ENCODE measurements around the gene FGGY.
A peak's percentile ranks its signal among the peaks of the same experiment; 100 is the strongest.
"Not testable (repeated sequence)": the region's sequence is repeated elsewhere in the genome, so short reads cannot be mapped to it uniquely, and the experiment has no call there.

FGGY gene

DNA sequence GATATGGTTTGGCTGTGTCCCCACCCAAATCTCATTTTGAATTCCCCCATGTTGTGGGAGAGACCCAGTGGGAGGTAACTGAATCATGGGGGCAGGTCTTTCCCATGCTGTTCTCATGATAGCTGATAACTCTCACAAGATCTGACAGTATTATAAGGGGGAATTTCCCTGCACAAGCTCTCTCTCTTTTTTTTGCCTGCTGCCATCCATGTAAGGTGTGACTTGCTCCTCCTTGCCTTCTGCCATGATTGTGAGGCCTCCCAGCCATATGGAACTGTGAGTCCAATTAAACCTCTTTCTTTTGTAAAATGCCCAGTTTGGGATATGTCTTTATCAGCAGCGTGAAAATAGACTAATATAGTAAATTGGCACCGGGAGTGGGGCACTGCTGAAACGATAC is 439.0 kb downstream of the FGGY start:
- DNase-seq (ENCODE audit: low spot score) = not testable (repeated sequence)

DNA sequence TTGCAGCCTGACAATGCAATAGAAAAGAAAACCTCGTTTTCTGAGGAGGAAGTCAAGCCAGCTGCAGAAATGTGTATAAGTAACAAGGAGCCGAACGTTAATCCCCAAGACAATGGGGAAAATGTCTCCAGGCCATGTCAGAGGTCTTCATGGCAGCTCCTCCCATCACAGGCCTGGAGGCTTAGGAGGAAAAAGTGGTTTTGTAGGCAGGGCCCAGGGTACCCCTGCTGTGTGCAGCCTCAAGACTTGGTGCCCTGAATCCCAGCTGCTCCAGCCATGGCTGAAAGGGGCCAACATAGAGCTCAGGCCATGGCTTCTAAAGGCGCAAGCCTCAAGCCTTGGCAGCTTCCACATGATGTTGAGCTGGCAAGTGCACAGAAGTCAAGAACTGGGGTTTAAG is 439.9 kb downstream of the FGGY start:
- DNase-seq (ENCODE audit: low spot score) = no peak

DNA sequence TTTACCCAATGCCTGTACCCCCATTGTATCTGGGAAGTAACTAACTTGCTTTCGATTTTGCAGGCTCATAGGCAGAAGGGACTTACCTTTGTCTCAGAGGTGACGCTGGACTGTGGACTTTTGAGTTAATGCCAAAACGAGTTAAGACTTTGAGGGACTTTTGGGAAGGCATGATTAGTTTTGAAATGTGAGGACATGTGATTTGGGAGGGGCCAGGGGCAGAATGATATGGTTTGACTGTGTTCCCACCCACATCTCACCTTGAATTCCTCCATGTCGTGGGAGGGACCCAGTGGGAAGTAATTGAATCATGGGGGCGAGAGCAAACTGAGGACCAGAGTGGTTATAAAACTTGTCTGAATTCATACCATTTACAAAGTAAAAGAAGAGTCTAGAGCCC is 440.7 kb downstream of the FGGY start:
- no peak for DNase-seq (ENCODE audit: low spot score)

DNA sequence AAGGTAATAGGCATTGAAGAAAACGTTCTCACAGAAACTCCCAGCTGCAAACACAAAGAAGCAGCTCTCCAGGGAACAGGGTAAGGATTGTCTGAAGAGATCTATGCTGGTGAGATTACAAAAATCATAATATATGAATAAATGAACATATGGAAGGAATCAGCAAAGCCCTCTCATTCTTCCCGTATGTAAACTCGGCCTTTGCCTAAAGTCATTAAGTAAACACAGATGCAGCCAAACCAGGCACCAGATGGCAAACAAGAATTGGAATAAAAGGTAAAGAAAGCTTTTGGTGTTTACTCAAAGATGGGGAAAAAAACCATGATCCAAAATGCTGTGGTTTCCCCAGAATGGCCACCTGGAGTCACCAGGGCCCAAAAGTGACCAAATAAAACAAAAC is 441.3 kb downstream of the FGGY start:
- no peak for DNase-seq (ENCODE audit: low spot score)

DNA sequence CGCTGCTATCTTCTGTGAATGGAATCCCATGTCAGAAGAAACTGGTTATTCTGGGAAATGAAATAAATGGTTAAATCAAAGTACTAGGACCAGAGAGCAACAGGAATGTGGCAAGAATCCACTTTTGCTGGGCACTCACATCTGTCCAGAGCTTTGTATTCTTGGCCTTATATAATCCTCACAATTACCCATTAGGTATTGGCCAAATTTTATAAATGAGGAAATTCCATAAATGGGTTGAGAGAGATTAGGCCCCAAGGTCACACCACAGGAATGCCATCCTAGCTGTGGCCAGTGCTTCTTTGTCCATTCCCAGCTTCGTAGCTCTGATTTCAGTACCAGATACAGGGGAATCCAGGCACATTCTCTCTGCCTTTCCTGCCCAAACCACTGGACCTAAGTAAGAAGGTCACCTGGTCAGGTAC is 441.7 kb downstream of the FGGY start:
- DNase-seq (ENCODE audit: low spot score) = no peak

DNA sequence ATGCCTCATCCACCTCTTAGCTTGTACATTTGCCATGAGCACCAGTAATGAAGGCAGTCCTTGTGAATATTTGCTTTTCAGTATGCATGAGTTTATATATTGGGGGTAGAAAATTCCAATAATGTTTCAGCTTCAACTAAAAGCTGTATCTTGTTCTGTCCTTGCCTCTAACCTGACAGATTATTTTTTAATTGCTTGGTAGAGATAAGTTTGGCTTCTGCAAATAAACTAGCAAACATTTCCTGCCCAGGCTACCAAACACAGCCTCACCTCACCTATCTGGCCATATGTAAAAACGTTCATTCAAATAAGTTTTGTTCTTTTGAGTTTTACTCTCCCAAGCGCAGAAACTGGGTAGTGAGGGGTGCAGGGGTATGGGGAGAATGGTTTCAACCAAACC is 442.2 kb downstream of the FGGY start:
- DNase-seq (ENCODE audit: low spot score) = no peak

DNA sequence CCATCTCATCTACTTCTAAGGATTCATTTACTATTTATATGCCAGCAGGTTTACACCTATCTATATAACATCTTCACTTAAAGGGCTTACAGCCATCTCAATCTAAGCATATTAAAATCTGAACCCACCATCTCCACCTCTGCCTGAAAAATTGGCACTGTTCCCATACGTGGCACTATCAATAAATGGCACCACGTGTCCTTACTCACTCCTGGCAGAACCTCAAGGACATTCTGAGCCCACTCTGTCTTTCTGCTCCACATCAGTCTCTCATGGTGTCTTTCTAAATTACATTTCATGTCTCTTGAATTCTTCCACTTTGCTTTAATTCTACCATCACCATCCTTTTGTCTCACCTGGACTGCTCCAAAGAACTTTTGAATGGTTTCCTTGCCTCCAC is 445.6 kb downstream of the FGGY start:
- no peak for DNase-seq (ENCODE audit: low spot score)

DNA sequence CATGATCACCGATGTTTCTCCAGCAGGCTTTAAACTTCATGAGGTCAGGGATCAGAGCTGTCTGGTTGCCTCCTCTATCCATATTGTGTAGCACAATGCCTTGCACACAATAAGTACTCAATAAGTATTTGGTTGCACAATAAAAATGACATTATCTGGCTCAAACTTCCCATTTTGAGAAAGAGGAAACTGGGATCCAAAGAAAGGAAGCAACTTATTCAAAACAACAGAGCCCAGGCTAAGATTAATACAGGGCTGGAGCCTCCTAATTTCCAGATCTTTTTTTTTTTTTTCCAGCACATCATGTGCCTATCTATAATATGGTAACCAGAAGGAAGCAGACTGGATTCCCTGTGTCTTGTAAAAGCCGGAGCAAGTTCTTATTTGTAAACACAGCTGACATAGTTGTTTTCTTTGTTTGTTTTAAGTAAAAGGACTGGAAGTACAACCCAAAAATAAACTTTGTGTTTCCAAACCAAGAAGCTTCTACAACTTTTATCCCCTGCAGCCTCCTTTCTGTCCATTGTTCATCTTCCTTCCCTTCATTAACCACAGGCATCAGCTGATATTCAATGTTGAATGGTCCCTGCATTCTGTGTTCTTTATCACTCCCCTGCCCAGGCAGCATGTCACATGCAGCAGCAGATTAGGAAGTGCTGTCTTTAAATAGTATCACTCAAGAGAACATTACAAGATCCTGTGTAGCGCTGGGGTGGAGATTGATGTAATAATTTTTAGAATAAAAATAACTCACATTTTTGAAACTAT is 446.6 kb downstream of the FGGY start:
- DNase-seq (ENCODE audit: low spot score) = no peak

DNA sequence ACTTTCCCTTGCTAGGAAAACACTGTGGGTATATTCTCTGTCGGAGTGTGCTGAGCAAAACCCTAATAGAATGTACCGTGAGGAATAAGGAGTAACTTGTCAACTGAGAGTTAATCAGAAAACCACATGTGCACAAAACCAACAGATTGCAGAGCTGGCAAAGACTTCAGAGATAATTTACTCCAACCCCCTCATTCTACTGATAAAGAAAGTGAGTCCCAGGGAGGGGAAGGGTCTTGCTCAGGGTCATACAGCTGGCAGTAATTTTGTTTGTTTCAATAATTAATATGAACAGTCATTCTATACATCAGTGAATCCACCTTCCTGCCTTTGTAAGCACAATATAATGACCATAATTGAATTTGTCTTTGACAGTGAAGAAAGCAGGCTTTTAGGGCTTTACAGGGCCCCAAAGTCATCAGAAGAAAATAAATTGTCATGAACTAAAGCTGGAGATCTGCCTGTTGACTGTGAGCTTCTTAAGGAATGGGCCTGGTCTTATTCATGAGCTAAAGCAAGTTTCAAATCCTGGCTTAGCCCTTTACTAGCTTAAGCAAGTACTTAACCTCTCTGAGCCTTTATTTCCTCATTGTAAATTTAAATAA is 450.6 kb downstream of the FGGY start:
- DNase-seq (ENCODE audit: low spot score) = no peak

DNA sequence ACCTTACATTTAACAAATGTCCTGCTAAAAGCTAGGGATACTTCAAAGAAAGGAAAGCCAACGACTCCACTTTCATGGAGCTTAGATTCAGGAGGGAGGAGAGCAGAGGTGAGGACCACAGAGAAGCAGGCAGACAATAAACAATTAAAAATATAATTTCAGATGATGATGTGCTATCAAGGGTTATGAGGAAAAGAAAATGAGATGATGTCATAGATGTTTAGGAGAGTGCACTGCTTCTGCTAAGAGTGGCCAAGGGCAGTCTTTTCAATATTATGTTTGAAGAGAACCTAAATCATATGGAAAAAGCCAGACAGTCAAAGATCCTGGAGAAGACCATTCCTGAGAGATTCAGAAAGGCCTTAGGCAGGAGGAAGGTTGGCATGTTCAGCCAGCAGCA is 451.2 kb downstream of the FGGY start:
- no peak for DNase-seq (ENCODE audit: low spot score)

DNA sequence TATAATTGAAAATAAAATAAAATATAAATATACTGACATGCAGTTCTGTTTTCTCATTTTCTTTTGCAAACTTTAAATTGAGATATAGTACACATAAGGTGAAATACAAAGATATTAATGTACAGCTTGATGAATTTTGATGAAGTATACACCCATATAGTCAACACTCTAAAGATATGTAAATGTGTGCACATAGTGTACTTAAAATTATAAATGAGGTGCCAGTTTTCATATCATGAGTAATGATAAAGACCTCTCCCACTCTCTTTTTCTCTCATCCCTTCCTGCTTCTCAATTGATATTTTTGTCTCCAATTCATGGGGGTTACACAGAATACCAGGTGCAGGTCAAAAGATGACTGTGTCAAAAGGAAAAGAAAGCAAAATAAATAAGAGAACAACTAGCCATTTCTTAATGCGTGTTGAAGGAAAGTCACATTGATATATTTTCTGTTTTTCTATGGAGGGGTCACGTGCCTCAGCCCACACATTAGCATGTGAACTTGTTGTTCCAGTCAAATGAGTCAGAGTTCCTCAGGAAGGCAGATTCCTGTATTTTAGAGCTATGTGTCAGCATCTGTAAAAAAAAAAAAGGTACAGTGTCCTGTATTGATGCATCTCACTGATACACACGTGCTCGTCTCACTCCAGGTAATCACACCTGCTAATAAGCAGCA is 453.6 kb downstream of the FGGY start:
- DNase-seq (ENCODE audit: low spot score) = no peak

DNA sequence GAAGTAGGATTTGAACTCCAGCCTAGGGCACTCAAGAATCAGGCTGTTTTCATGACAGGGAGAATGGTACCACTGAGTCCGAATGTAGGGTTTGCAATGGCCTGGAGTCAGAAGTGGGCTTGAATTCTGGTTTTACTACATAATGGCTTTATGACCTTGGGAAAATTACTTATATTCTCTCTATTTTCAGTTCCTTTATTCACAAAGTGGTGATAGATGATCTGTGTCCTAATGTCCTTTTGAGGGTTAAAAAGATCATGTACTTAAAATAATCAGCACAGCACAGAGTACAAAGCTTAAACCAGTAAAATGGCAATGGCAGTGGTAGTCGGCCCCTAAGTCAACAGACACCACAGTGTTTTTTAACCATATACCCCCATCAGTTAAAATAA is 454.1 kb downstream of the FGGY start:
- no peak for DNase-seq (ENCODE audit: low spot score)

DNA sequence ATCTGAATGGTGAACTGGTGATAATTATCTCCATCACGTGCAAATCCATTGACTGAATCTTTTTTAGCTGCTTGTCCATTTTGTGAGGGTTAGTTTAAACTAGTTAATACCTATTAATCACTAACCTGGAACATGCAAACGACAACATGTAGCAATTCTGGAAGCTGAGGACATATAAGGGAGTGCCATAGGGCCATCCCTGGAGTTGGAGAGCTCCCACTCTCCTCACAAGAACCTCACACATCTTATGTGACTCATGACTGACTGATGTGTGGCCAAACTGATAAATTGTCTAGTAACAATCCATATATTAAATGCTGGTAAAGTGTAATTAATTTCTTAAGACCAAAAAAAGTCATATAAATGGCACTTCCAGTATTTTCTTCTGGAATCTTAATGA is 454.9 kb downstream of the FGGY start:
- no peak for DNase-seq (ENCODE audit: low spot score)

DNA sequence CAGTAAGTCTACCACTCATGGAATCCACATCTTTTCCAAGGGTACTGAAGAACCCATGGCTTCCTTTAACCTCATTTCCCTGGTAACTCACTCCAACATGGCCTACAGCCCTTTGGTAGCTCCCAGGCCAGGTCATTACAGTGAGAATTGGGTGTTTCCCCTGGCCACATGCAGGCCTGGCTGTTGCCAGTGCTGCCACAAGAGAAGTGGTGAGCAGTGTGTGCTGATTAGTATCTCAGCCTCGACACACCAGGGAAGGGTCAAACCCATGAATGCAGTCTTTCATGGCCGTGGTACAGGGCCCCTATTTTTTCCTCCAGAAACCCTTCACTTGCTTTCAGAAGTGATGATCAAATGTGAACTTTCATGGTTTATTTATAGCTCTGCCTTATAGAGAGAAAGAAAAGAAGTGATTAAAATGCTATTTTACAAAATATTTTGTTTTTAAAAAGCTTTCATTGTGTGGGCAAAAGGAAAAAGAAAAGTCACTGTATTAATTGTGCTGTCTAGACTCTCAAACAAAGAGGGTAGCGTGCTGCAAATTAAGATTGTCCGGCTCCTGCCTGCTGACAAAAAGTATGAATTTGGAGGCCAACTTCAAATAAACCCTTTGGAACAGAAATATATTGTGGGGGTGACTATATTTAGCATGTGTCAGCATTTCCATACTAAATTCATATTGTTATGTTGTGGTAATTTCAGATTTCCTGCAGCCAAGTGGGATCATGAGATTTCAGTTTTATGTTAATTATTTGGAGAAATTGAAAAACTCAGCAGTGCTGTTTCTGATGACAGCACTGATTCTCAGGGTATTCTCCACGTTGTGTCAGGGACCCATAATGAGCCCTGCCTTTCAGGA is 455.9 kb downstream of the FGGY start:
- DNase-seq (ENCODE audit: low spot score) = no peak

DNA sequence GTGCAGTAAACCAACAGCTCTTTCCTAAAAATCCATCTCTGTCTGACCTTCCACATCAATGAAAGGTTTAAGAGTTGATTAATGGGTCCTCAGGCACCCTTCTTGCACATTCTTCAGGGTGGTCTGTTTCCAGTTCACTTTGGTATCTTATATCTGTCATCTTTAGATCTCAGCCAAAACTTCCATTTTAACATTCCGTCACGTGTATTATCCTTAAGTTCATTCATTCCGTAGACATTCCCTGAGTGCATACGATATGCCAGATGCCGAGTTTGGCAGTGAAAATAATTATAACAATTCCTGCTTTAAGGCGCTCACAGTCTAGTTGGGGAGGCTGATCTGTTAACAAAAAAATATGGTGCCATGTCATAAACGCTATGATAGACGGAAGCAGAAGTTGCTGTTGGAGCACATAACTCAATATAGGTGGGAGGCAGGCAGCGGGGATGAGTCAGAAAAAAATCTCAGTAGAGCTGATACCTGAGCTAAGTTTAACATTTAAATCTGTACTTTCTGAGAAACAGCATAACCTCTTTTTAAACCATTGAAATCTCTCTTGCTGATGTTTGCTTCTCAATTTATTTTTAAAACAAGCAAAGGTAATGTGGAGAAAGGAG is 458.3 kb downstream of the FGGY start:
- no peak for DNase-seq (ENCODE audit: low spot score)

DNA sequence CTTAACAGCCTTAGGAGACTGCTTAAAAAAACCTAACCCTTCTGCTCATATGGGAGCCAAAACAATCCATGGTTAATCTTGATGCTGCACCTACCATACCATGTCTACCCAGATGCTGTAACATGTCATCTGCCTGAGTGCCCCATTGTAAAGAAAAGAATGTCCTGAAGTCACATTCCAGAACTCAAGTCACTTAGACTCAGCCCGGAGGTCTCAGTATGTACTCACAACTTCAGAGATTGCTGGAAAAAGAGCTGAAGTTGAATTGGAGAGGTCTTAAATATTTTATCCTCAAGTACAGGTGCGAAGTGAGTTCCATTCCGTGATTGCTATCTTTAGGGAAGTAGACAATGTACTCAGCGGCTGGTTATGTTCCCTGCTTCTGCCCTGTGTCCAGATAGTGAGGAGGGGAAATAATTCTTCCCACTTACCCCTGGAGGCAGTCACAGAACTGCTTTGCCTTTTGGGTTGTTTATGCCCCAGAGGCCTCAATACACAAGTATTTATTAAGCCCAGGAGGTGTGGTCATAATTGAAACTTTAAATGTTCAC is 460.4 kb downstream of the FGGY start:
- no peak for DNase-seq (ENCODE audit: low spot score)

DNA sequence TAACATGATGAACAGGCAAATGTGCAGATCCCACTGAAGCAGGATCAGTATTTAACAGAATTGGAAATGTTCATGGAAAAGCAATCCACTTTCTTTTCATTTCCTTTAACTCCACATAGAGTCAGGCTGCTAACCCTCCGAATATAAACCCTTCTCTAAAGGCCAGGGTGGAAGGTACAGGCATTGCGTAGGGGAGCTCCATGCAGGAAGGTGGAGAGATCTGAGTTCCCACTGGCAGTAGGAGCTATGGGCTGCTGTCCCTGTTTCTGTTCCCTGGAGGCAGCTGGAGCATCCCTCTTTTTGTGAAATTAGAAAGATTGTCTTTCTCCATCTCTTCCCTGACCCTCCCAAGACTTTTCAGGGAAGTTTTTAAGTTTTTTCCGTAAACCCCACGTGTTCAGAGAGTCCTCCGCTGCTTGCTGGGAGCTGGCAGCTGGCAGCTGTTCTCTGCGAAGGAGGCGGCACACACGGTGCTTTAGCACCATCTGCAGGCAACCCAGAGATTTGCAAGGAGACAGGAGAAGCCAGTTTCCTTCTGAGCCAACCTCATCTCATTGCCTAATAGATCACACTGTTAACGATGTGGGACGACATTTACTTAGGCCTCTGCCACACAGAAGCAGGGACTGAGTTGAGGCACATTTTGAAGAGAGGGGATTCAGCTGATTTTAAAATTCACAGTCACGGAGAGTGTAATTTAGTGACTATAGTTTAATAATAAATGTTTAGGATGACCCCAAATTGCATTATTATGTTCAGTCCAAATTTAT is 462.4 kb downstream of the FGGY start:
- DNase-seq (ENCODE audit: low spot score) = peak; percentile 27

DNA sequence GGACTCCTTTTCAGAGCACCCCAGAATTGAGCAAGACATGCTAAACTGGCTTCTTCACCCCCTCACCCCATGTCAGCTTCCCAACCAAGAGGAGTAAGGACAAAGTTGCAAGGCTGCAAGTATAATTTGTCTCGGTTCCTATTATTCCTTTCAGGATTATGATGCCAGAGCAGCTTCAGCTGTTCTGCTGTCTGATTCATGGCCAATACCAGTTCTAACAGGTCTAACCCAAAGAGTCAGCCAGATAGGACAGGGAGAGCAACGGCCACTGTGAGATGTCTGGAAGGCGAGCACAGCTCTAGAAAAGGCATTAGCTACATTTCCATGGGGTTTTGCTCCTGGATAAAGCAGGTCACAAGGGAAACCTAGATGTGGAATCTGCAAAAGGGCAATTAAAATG is 464.5 kb downstream of the FGGY start:
- no peak for DNase-seq (ENCODE audit: low spot score)

DNA sequence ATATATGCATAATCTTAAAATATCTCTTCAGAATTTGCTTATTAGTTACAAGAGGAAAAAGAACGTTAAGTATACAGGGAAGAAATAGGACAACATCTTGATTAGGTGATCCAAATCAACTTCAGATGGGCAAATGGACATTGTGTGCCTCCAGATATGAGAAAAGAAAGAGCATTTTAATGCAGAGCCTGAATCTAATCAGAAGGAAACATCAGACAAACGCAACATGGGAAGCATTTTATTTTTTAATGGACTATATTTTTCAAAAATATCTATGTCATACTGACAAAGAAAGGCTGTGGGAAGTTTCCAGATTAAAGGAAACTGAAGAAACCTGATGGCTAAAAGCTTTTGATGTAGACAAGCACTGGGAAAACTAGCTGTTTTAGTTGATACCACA is 466.5 kb downstream of the FGGY start:
- no peak for DNase-seq (ENCODE audit: low spot score)

DNA sequence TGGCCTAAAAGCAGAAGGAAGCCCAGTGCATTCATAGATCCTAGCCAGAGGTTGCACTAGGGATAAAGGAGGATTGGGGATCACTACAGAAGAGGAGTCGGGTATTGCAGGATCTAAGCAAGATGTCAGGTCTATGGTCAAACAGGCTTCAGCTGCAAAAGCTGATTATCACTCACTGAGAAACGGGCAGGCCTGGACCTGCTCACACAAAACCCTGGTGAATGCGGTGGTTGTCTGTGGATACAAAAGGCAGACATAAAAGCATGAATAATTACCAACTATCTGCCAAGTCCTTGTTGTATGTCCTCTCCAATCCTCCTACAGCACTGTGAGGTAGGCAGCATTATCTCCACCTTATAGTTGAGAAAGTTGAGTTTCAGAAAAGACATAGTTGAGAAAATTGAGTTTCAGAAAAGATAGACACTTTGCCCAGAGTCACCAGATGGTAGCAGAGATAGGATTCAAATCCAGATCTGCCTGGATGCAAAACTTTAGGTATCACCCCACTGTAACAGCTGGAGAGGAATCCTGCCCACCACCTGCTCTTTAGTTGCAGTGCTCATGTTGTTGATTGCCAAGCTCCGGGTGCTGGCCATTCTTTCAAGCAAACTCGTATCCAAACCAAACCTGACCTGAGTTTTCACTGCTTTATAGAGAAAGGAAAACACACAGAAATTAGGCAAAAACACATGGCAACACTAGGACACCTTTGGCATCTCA is 468.3 kb downstream of the FGGY start:
- DNase-seq (ENCODE audit: low spot score) = no peak

Data from hematopoietic multipotent progenitor cell treated with erythropoietin and hydrocortisone succinate and interleukin-3 and kit ligand, for 15 days (in vitro differentiated cells).